ENCODE results near the gene JAKMIP3. TPM values are rescaled to one million over a fixed set of nuclear protein-coding genes. Genes with fewer than 3 reads are reported as not detected.

The JAKMIP3 gene
- polyA plus RNA-seq, 2 of the 4 experiments (the other 2 are of a cell fraction): 3.1 to 4.1 TPM

GRCh38 chr10:132016514-132016913 lies 49.2 kb upstream of the JAKMIP3 start (continued):
- TF ChIP-seq HOXA7 (CRISPR knock-in tag; IDR thresholded peaks at IDR 0.05) (no peak), CBX2 (IDR thresholded peaks at IDR 0.05; ENCODE audit: borderline replicate concordance, low read depth) (no peak), CHD2 (IDR thresholded peaks at IDR 0.05; ENCODE audit: low read length, partially characterized antibody) (no peak)

GRCh38 chr10:132018446-132018845 lies 47.3 kb upstream of the JAKMIP3 start:
- 63% methylated on average over 5 of the region's 5 CpGs for WGBS (ENCODE audit: missing lambda C conversion rate)
- FAIRE-seq: no peak
- H3K27ac ChIP-seq: no peak overlapping the region

GRCh38 chr10:132019366-132019765 lies 46.4 kb upstream of the JAKMIP3 start:
- WGBS (ENCODE audit: missing lambda C conversion rate): 54% methylated on average over 4 of the region's 7 CpGs
- Histone ChIP-seq H3K4me3 (no peak overlapping the region), H3K4me1 (no peaks in the 10 kb centered on the region), H3K4me2 (no peak overlapping the region), H3K9me3 (no peaks in the 10 kb centered on the region), H3K27ac (no peak overlapping the region)
- DNase-seq (ENCODE audit: low read depth in 1 of 2, low spot score in 1 of 2) (no peak), FAIRE-seq (no peak), ATAC-seq (no peak)
- POLR2A ChIA-PET: no interaction called here
- CTCF ChIA-PET: interaction anchor here (1.5 to 7.6 kb wide), 3 partner anchors 18 to 136 kb away, joined by 4 to 104 read pairs (median 24); no protein-coding TSS in a partner anchor
- TF ChIP-seq ATOH8 (CRISPR knock-in tag; IDR thresholded peaks at IDR 0.05; ENCODE audit: low read depth) (no peak), EP300 (IDR thresholded peaks at IDR 0.05) (no peak), POLR2A (IDR thresholded peaks at IDR 0.05; ENCODE audit: low read length) (no peak), BHLHE40 (IDR thresholded peaks at IDR 0.05; ENCODE audit: low read depth, low read length) (no peak), NPAS2 (CRISPR knock-in tag; IDR thresholded peaks at IDR 0.05; ENCODE audit: borderline replicate concordance) (no peak)

More at GRCh38 chr10:132018446-132018845, 47.3 kb upstream of the JAKMIP3 start:
- ATAC-seq (no peak), DNase-seq (ENCODE audit: low read depth in 1 of 2, low spot score in 1 of 2) (no peak)
- POLR2A ChIA-PET: no interaction called here
- Histone ChIP-seq H3K4me2 (no peak overlapping the region), H3K4me3 (no peak overlapping the region), H3K4me1 (no peaks in the 10 kb centered on the region), H3K9me3 (no peaks in the 10 kb centered on the region)
- CTCF ChIA-PET: interaction anchor here (1.5 to 7.6 kb wide), 3 partner anchors 17 to 135 kb away, joined by 4 to 104 read pairs (median 24); no protein-coding TSS in a partner anchor
- TF ChIP-seq PBX3 (IDR thresholded peaks at IDR 0.05) (no peak), CEBPB (IDR thresholded peaks at IDR 0.05) (no peak), EHMT2 (IDR thresholded peaks at IDR 0.05; ENCODE audit: low read depth) (no peak), TFCP2L1 (CRISPR knock-in tag; IDR thresholded peaks at IDR 0.05) (no peak), RFX5 (IDR thresholded peaks at IDR 0.05) (no peak), ZFP36 (IDR thresholded peaks at IDR 0.05; ENCODE audit: borderline replicate concordance, partially characterized antibody) (no peak), FOXS1 (CRISPR knock-in tag; IDR thresholded peaks at IDR 0.05) (no peak), SMC3 (IDR thresholded peaks at IDR 0.05) (no peak), KDM1A (IDR thresholded peaks at IDR 0.05; ENCODE audit: low read depth) (no peak), EHF (CRISPR knock-in tag; IDR thresholded peaks at IDR 0.05) (no peak), PHF8 (IDR thresholded peaks at IDR 0.05; ENCODE audit: borderline replicate concordance, low read depth) (no peak), CBX8 (IDR thresholded peaks at IDR 0.05) (no peak), RCOR1 (IDR thresholded peaks at IDR 0.05; ENCODE audit: low read depth, low read length) (no peak)

- no peaks in the 10 kb centered on the region for H3K9me3 ChIP-seq
- TF ChIP-seq ZFP36 (IDR thresholded peaks at IDR 0.05; ENCODE audit: borderline replicate concordance, partially characterized antibody): no peak
- TF ChIP-seq POLR2A (IDR thresholded peaks at IDR 0.05; ENCODE audit: low read length): no peak
- TF ChIP-seq RCOR1 (IDR thresholded peaks at IDR 0.05; ENCODE audit: low read depth, low read length): no peak
- TF ChIP-seq POLR2AphosphoS2 (conservative IDR thresholded peaks at IDR 0.05; ENCODE audit: low read length): no peak
- no peak for TF ChIP-seq CBX8 (IDR thresholded peaks at IDR 0.05)
- no peak for TF ChIP-seq CBX2 (IDR thresholded peaks at IDR 0.05; ENCODE audit: borderline replicate concordance, low read depth)
- no peak for TF ChIP-seq BHLHE40 (IDR thresholded peaks at IDR 0.05; ENCODE audit: low read depth, low read length)
- TF ChIP-seq HES2 (IDR thresholded peaks at IDR 0.05): no peak
- TF ChIP-seq NFE2L2 (conservative IDR thresholded peaks at IDR 0.05; ENCODE audit: low read length): no peak
- no peak for TF ChIP-seq EHF (CRISPR knock-in tag; IDR thresholded peaks at IDR 0.05)
- no peak for TF ChIP-seq RAD21 (conservative IDR thresholded peaks at IDR 0.05 in 1 of 2, IDR thresholded peaks at IDR 0.05 in 1 of 2)
- no peak for TF ChIP-seq TP53 (CRISPR knock-in tag; IDR thresholded peaks at IDR 0.05)
- no peak for TF ChIP-seq HDAC2 (IDR thresholded peaks at IDR 0.05)
- H3K4me1 ChIP-seq: no peaks in the 10 kb centered on the region
- POLR2A ChIA-PET: no interaction called here
- no peak overlapping the region for H3K4me3 ChIP-seq
- no peak overlapping the region for H3K27ac ChIP-seq
- FAIRE-seq (no peak), DNase-seq (ENCODE audit: low read depth in 1 of 2, low spot score in 1 of 2) (no peak), ATAC-seq (no peak)
- H3K4me2 ChIP-seq: no peak overlapping the region
- CTCF ChIA-PET: interaction anchor here (1.0 to 7.6 kb wide), 6 partner anchors 19 to 135 kb away, joined by 3 to 104 read pairs (median 4); no protein-coding TSS in a partner anchor
- WGBS (ENCODE audit: missing lambda C conversion rate): 55% methylated on average over 13 of the region's 13 CpGs
Observed at GRCh38 chr10:132020456-132020855, 45.3 kb upstream of the JAKMIP3 start.
